LNCaP clone FGC (cell line): ENCODE data around the gene PCLAF.
A peak's percentile ranks its signal among the peaks of the same experiment; 100 is the strongest.
"Not testable (repeated sequence)": the region's sequence is repeated elsewhere in the genome, so short reads cannot be mapped to it uniquely, and the experiment has no call there.

Source experiments
- DNase-seq: peaks from one replicate; pipeline ENCODE4 v3.0.0-alpha.2; 2011; ENCODE audit warnings: low read depth
- H3K4me3 ChIP-seq: 2 replicates; pipeline ENCODE4 v1.5.1; 2011; ENCODE audit warnings: mild to moderate bottlenecking, low read depth, low read length, control low read depth
- CTCF ChIP-seq: IDR thresholded peaks from 2 replicates; pipeline ENCODE4 v1.5.1; 2012; ENCODE audit warnings: mild to moderate bottlenecking; ENCODE audit not compliant: control insufficient read depth, insufficient read depth; ENCODE audit errors: extremely low read depth

The PCLAF gene

GRCh38 chr15:64387562-64388168, 6.4 kb upstream of the PCLAF start, which contains the start of gene TRIP4:
TSS of gene TRIP4 (plus strand) at chr15:64387836. CDS start at chr15:64387864, 28 bp downstream.
- H3K4me3 ChIP-seq, result peak within 1 kb of the TSS; percentile 97
- peak; percentile 97 for DNase-seq
- peak; percentile 23; the same call in 1 of the 2 replicates for TF ChIP-seq CTCF

- no peak overlapping the region for H3K4me3 ChIP-seq
- TF ChIP-seq CTCF, result no peak
- DNase-seq, result no peak
Observed at GRCh38 chr15:64386291-64386690, 5.0 kb upstream of the PCLAF start.

GRCh38 chr15:64383760-64384159, 2.5 kb upstream of the PCLAF start:
- DNase-seq, result no peak
- TF ChIP-seq CTCF, result no peak
- H3K4me3 ChIP-seq, result no peak overlapping the region

GRCh38 chr15:64380130-64380870, 941 bp downstream of the PCLAF start:
- not testable (repeated sequence) for DNase-seq
- peak overlapping the region; percentile 80 for H3K4me3 ChIP-seq

- no peak overlapping the region for H3K4me3 ChIP-seq
- DNase-seq, result no peak
- TF ChIP-seq CTCF, result no peak
Observed at GRCh38 chr15:64379216-64379960, 1.9 kb downstream of the PCLAF start.

GRCh38 chr15:64373360-64373759, 7.9 kb downstream of the PCLAF start:
- no peak for TF ChIP-seq CTCF
- DNase-seq, result no peak
- no peak overlapping the region for H3K4me3 ChIP-seq

GRCh38 chr15:64371383-64371782, 9.9 kb downstream of the PCLAF start:
- H3K4me3 ChIP-seq, DNase-seq: not testable (repeated sequence)
